ENCODE data around the gene PTER.

- TF ChIP-seq ZFP36 (IDR thresholded peaks at IDR 0.05; ENCODE audit: borderline replicate concordance, partially characterized antibody): no peak
- no peak for TF ChIP-seq POLR2A (IDR thresholded peaks at IDR 0.05; ENCODE audit: low read length)
- TF ChIP-seq JUN (IDR thresholded peaks at IDR 0.05): no peak
- TF ChIP-seq, protein P1, sequence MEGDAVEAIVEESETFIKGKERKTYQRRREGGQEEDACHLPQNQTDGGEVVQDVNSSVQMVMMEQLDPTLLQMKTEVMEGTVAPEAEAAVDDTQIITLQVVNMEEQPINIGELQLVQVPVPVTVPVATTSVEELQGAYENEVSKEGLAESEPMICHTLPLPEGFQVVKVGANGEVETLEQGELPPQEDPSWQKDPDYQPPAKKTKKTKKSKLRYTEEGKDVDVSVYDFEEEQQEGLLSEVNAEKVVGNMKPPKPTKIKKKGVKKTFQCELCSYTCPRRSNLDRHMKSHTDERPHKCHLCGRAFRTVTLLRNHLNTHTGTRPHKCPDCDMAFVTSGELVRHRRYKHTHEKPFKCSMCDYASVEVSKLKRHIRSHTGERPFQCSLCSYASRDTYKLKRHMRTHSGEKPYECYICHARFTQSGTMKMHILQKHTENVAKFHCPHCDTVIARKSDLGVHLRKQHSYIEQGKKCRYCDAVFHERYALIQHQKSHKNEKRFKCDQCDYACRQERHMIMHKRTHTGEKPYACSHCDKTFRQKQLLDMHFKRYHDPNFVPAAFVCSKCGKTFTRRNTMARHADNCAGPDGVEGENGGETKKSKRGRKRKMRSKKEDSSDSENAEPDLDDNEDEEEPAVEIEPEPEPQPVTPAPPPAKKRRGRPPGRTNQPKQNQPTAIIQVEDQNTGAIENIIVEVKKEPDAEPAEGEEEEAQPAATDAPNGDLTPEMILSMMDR (IDR thresholded peaks at IDR 0.05): no peak
- TF ChIP-seq HOXA7 (CRISPR knock-in tag; IDR thresholded peaks at IDR 0.05): no peak
- TF ChIP-seq MAZ (IDR thresholded peaks at IDR 0.05; ENCODE audit: borderline replicate concordance, low read depth, low read length): no peak
- TF ChIP-seq JUNB (IDR thresholded peaks at IDR 0.05): no peak
Measured at GRCh38 chr10:16510843-16511242, 74.0 kb downstream of the PTER start.

Data from A549 (cell line).